Measurements from ENCODE around the gene EPHA3.

DNA sequence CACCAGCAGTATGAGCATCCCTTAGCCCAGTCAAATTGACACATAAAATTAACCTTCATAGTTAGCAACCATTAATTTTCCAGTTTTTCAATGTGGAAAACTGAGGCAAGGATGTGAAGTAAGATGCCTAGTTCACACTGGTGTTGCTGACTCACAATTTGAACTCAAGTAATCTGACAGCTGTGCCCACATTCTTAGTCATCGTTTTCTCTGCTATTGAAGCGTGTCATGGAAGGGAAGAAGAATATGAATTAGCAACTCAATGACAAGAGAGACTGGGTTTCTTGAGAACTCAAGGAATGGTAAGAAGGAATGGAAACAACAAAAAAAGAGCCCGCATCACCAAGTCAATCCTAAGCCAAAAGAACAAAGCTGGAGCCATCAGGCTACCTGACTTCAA is 261.4 kb downstream of the EPHA3 start:
- TF ChIP-seq, protein P1, sequence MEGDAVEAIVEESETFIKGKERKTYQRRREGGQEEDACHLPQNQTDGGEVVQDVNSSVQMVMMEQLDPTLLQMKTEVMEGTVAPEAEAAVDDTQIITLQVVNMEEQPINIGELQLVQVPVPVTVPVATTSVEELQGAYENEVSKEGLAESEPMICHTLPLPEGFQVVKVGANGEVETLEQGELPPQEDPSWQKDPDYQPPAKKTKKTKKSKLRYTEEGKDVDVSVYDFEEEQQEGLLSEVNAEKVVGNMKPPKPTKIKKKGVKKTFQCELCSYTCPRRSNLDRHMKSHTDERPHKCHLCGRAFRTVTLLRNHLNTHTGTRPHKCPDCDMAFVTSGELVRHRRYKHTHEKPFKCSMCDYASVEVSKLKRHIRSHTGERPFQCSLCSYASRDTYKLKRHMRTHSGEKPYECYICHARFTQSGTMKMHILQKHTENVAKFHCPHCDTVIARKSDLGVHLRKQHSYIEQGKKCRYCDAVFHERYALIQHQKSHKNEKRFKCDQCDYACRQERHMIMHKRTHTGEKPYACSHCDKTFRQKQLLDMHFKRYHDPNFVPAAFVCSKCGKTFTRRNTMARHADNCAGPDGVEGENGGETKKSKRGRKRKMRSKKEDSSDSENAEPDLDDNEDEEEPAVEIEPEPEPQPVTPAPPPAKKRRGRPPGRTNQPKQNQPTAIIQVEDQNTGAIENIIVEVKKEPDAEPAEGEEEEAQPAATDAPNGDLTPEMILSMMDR (conservative IDR thresholded peaks at IDR 0.05; ENCODE audit: low read depth, low read length), result no peak
- TF ChIP-seq EZH2 (IDR thresholded peaks at IDR 0.05; ENCODE audit: borderline replicate concordance, low read depth, low read length, poor library complexity, severe bottlenecking), result no peak

Measured in A673 (cell line).